ENCODE results near the gene USP38. TPM values are rescaled to one million over a fixed set of nuclear protein-coding genes. Genes with fewer than 3 reads are reported as not detected.
A peak's percentile ranks its signal among the peaks of the same experiment; 100 is the strongest.

USP38 gene
- total and polyA plus RNA-seq, 2 donors (not counting 1 experiment from before 2014, with no cell fraction given) = 13.9 to 15.7 TPM

DNA sequence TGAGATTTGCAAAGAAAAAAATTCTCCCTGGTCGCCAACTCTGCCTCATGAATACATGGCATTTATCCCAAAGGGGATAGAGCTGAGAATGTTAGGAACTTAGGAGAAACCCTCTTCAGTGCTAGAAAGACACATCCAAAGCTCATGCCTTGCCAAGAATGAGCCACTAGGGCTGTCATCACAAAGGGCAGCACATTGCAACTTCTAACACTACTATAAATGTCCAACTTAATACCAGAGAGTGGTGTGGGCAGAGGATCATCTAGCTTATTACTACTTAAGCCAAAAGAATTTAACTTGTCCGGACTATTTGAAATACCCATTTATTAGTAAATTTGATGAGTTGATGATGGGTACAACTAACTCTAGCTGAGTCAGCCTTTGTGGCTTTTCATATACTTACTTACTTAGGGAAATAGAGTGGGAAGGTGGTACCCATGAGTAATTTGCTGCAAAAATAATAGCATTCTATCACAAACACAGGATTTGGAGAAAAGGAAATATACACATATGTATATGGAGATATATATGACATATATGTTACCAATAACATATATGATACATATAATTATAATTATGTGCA is 85.6 kb downstream of the USP38 start:
- H3K9me3 ChIP-seq (ENCODE audit: control insufficient read depth, insufficient read depth, low read depth, low read length) = no peaks in the 10 kb centered on the region
- no peak overlapping the region for H3K4me3 ChIP-seq (replicated peaks in 1 of 4; ENCODE audit: control extremely low read depth in 1 of 4, insufficient read depth in 1 of 4, low read depth in 3 of 4, low read length in 4 of 4)
- TF ChIP-seq, protein P1, sequence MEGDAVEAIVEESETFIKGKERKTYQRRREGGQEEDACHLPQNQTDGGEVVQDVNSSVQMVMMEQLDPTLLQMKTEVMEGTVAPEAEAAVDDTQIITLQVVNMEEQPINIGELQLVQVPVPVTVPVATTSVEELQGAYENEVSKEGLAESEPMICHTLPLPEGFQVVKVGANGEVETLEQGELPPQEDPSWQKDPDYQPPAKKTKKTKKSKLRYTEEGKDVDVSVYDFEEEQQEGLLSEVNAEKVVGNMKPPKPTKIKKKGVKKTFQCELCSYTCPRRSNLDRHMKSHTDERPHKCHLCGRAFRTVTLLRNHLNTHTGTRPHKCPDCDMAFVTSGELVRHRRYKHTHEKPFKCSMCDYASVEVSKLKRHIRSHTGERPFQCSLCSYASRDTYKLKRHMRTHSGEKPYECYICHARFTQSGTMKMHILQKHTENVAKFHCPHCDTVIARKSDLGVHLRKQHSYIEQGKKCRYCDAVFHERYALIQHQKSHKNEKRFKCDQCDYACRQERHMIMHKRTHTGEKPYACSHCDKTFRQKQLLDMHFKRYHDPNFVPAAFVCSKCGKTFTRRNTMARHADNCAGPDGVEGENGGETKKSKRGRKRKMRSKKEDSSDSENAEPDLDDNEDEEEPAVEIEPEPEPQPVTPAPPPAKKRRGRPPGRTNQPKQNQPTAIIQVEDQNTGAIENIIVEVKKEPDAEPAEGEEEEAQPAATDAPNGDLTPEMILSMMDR (conservative IDR thresholded peaks at IDR 0.05 in 1 of 2, IDR thresholded peaks at IDR 0.05 in 1 of 2; ENCODE audit: low read depth in 1 of 2, low read length in 2 of 2) = peak in 1 of 2 donors; percentile 2
- no peak for TF ChIP-seq EZH2 (IDR thresholded peaks at IDR 0.05; ENCODE audit: low read length, missing control alignments)
- H3K27me3 ChIP-seq (ENCODE audit: control insufficient read depth, insufficient read depth, low read length) = no peaks in the 10 kb centered on the region
- no peaks in the 10 kb centered on the region for H4K20me1 ChIP-seq (ENCODE audit: control insufficient read depth, extremely low read depth, insufficient read depth, low read length)
- no peaks in the 10 kb centered on the region for H3K36me3 ChIP-seq (ENCODE audit: control insufficient read depth, insufficient read depth, low read length)
- DNase-seq (ENCODE audit: low read depth in 2 of 2) = no peak
- H3K79me2 ChIP-seq (ENCODE audit: control insufficient read depth, insufficient read depth, low read length) = no peaks in the 10 kb centered on the region
- H3K4me2 ChIP-seq (ENCODE audit: extremely low read depth, insufficient read depth, low read length) = no peak overlapping the region
- no peak overlapping the region for H2AFZ ChIP-seq (ENCODE audit: low read length)
- no peak overlapping the region for H3K9ac ChIP-seq (ENCODE audit: insufficient read depth, low read length)
- no peaks in the 10 kb centered on the region for H3K4me1 ChIP-seq (ENCODE audit: control insufficient read depth, extremely low read depth, insufficient read depth, low read length)
- H3K27ac ChIP-seq (ENCODE audit: insufficient read depth, low read length) = no peak overlapping the region

Other genes starting within 250 kb of the USP38 start
- 8.5 and 10.6 TPM in 2 replicates for gene GAB1, start 152.0 kb downstream of the USP38 start, total RNA-seq
- gene GAB1, start 152.0 kb downstream of the USP38 start, polyA plus RNA-seq = 13.7 and 18.0 TPM in 2 replicates